ENCODE measurements around the gene SGSH.
"Not testable (repeated sequence)": the region's sequence is repeated elsewhere in the genome, so short reads cannot be mapped to it uniquely, and the experiment has no call there.

The SGSH gene

DNA sequence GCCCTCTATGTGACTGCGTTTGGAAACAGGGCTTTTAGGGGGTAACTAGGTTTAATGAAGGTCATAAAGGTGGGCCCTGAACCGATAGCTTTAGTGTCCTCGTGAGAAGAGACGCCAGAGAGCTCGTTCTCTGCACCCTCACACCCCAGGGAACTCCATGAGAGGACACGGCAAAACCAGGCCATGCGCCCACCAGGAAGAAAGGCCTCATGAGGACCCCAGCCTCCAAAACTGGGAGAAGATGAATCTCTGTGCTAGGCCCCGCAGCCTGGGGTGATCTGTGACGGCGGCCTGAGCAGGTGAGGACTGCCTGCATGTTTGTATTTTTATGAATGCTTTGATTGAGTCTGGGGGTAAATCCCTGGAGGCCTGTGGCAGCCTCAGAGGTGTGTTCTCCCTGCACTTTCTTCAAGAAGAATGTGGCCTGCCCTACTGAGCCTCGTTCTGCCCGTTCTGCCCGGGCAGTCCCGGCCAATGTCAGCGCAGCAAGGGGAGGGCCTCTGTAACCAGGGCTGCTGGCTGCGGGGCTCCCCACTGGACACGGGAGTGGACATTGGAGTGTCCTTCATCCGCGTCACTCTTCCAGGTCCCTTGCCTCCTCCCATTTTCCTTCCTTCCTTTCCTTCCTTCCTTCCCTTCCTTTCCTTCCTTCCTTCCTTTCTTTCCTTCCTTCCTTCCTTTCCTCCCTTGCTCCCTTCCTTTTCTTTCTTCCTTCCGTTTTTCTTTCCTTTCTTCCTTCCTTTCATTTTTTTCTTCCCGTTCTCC, 33.7 kb upstream of the SGSH start:
- no peak for DNase-seq (ENCODE audit: low read depth, low spot score)

DNA sequence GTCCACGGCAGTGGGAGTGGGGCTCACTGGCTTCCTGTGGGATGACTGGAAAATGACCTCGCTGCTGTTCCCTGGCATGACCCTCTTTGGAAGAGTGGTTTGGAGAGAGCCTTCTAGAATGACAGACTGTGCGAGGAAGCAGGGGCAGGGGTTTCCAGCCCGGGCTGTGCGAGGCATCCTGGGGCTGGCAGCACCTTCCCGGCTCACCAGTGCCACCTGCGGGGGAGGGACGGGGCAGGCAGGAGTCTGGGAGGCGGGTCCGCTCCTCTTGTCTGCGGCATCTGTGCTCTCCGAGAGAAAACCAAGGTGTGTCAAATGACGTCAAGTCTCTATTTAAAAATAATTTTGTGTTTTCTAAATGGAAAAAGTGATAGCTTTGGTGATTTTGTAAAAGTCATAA, 32.7 kb upstream of the SGSH start:
- DNase-seq (ENCODE audit: low read depth, low spot score), result peak; percentile 74

DNA sequence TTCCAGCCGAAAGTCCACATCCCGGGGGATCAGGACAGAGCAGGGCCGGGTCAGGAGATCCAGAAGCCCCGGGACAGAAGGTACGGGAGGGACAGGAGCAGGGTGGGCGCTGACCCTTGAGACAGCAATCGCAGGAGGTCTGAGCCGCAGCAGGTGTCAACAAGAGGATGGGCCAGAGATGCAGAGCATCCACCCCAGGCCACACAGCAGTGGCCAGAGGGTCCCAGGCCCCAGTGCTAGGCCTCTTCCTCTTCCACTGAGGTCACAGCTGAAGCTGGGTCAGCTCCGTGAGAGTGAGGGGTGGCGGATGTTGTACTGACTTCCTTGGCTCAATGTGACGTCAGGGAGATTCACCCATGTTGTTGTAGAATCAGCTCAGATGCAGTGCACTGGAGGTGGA, 31.8 kb upstream of the SGSH start:
- DNase-seq (ENCODE audit: low read depth, low spot score), result no peak

DNA sequence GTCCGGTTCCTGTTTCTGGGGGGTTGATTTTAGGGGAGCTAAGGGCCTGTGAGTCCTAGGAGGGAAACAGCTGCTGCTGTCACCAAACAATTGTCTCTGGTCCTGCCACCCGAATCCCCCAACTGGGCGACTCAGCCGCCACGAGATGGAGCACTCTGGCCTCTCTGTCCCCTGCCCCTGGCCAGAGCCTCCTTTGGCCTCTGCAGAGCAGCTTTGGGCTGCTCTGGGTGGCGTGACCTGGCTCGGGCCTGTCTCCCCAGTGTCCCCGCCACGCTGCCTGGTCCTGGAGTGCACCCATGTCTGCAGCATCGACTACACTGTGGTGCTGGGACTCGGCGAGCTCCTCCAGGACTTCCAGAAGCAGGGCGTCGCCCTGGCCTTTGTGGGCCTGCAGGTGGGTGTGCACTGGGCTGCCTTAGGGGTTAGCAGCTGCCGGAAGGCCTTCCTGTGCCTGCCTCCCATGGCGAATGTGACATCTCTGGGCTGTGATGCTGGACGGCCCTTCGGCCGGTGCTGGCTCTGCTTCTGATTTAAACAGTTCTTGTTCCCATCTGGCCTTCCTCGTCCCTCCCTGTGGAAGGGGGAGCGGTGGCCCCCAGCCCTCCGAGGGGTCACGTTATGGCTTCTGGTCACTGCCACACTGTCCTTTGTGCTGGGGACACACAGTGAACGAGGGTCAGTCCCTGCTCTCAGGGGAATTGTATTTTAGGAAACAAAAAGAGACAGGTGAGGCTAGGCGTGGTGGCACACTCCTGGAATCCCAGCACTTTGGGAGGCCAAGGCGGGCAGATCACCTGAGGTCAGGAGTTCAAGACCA, 29.0 kb upstream of the SGSH start:
- no peak for DNase-seq (ENCODE audit: low read depth, low spot score)

DNA sequence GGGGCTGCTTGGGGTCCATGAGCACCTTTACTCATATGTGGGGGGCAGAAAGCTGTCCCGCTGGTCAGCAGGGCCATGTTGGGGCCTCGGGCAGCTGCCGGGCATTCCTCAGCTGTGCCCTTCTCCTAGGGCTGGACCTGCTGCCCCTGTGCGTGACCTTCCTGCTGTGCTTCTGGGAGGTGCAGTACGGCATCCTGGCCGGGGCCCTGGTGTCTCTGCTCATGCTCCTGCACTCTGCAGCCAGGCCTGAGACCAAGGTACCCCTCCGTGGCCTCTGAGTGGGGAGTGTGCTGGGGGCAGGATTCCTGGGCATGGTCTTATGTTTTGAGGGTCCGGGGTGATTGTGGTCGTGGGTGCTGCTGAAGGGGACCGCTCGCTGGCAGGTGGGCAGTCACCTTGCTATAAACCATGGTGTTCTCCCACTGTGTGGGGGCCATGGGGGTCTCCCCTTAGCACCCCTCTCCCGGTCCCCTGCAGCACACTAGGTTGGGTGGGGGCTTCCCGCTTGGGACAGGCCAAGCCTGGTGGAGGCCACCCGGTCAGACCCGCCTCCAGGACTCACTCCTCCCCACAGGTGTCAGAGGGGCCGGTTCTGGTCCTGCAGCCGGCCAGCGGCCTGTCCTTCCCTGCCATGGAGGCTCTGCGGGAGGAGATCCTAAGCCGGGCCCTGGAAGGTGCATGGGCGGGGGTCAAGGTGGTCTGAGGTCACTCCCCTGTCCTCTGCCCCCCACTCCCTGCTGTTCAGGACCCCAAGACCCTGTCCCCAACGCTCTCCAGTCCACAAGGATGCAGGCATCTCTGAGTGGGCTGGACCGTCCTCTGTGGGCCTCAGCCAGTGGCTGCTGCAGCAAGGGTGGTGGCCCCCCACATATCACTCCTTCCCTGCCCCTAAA, 28.1 kb upstream of the SGSH start:
- no peak for DNase-seq (ENCODE audit: low read depth, low spot score)

DNA sequence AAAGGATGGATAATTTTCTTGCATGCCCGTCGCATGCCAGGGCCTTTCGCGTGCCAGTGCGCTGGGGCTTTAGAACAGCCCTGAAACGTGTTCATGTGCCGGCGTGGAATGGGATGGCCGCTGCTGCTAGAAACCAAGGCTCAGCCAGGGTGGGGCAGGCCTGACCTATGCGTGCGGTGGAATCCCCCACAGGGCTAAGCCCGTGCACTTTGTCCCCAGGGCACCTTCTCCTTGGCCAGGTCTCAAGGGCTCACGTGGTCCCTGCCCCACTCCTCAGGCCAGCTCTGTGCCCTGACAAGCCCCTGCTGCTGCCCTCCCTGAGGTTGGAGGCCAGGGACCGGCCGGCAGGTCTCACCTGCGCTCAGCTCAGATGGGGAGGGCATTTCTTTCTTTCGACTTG, 27.4 kb upstream of the SGSH start:
- DNase-seq (ENCODE audit: low read depth, low spot score), result no peak

DNA sequence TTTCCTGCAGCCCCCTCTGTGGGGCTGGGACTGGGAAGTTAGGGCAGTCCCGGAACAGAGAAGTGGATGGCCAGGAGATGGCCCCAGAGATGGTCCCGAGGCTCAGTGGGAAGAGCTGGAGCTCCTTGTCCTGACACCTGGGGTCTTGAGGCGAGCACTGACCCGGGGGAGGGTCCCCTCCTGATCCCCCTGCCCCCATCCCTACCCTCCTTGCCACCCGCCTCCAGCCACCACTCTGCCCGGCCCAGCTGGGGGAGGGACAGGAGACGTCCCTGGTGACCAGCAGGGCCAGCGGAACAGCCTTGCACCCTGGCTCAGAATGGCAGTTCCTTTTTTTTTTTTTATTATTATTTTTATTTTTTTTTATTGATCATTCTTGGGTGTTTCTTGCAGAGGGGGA, 26.6 kb upstream of the SGSH start:
- DNase-seq (ENCODE audit: low read depth, low spot score), result no peak

DNA sequence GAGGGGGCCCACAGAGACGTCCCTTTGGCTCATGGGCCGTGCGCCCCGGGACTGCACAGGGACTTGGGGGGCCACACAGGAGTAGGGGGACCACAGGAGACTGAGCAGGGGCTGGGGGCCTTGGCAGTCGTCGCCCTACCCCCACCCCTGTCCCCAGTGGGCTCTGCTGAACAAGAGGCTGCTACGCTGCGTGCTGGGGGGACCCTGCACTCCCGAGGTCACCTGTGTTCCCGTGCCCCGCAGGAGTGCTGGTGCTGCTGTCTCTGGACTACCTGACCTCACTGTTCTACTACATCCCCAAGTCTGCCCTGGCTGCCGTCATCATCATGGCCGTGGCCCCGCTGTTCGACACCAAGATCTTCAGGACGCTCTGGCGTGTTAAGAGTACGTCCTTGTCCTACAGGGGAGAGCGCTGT, 26.1 kb upstream of the SGSH start:
- no peak for DNase-seq (ENCODE audit: low read depth, low spot score)

DNA sequence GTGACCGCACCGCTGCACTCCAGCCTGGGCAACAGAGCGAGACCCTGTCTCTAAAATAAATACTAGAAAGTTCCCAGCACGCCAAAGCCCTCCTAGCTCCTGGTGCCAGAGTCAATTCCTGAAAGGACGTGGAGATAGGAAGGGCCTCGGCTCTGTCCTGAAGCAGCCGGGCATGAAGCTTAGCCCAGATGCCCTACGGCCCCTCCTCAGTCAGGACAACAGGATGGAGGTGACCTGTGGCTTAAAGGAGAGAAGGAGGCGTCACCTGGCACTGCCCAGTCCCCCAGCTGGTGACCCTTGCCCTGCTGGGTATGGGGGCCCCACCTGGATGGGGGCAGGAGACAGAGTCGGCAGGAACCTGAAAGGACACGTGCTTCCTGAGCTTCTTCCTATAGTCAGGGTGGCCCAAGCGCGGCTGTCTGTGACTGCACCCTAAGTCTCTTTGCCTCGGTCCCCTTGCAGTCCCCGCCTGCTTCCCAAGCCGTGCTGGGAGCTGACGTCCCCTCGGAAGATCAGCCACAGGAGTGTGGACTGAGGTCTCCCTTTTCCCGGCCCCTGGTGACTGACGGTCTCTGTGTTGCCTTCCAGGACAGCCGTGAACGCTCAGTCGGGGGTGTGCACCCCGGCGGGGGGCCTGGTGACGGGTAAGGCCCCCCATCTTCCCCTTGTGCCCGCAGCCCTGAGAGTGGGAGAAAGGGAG, 25.6 kb upstream of the SGSH start:
- DNase-seq (ENCODE audit: low read depth, low spot score), result no peak

DNA sequence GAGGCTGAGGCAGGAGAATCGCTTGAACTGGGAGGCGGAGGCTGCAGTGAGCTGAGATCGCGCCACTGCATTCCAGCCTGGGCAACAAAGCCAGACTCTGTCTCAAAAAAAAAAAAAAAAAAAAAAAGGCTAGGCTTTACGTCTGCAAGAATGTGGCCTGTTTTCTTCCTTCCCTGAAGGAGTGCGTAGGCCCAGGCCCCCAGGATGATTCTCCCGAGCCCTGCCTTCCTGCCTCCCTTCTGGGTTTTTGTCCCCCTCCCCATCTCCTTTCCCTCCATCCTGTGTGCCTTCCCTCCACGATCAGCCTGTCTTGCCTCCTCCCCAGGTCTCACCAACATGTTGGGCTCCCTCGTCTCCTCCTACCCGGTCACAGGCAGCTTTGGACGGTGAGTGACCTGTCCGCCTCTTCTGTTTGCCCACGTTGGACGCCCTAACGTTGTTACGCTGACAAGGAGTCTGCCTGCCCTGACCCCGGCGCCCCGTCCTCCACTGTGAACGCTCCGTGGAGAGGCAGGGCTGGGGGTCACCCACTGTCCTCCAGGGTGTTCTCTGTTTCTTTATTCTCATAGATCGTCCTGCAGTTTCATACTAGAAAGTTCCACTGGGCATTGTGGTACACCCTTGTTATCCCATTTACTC, 24.9 kb upstream of the SGSH start:
- DNase-seq (ENCODE audit: low read depth, low spot score), result no peak

DNA sequence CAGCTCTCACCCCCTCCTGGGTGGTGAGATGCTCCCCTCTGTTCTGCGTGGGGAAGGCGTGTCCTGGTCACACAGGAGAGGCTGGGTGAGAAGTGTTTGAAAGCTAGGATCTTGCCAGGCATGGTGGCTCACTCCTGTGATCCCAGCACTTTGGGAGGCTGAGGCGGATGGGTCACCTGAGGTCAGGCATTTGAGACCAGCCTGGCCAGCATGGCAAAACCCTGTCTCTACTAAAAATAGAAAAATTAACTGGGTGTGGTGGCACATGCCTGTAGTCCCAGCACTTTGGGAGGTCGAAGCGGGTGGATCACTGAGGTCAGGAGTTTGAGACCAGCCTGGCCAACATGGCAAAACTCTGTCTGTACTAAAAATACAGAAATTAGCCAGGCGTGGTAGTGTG, 24.3 kb upstream of the SGSH start:
- DNase-seq (ENCODE audit: low read depth, low spot score), result not testable (repeated sequence)

DNA sequence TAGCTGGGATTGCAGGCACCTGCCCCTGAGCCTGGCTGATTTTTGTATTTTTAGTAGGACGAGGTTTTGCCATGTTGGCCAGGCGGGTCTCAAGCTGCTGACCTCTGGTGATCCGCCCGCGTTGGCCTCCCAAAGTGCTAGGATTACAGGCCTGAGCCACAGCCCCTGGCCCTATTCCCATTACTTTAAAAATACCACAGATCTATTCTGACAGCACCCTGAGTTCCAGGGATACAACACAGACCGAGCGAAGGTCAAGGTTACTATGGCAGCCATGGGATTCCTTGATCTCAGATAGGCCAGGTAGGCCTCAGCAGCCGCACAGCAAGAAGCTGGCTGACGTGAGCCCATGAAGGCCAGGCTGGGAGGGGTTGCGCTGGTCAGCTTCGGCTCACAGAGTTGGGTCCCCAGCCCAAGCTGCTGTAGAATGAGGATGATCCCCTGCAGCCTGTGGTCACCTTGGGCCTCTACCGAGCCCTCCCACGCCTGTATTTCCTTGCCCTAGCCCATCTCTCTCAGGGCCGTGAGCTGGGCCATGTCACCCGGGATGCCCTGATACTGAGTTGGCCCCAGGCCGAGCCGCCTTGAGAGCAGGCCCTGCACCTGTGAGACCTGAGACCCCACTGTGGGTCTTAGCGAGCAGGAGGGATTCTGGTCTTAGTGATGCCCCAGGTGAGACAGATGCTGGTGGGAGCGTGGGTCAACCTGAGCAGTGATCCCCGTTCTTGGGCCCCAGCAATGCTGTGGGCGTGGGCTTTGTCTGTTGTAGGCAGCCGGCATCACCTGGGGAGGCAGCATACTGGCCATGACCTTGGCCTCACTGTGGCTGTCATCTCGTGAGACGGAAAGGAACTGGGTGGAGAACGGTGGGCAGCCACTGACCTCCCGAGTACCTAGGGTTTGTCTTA, 23.6 kb upstream of the SGSH start:
- DNase-seq (ENCODE audit: low read depth, low spot score), result no peak

DNA sequence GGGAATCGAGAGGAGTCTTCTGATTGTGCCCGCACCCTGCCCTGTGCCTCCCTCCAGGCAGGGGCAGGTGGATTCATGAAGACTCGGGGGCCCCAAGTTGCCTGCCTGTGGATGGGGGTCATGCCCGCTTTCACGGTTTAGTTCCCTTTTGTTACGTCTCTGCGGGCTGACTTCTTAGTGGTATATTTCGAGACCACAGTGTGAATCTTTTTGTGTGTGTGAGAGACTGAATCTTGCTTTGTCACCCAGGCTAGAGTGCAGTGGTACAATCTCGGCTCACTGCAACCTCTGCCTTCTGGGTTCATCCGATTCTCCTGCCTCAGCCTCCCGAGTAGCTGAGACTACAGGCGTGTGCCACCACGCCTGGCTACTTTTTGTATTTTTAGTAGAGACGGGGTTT, 22.4 kb upstream of the SGSH start:
- no peak for DNase-seq (ENCODE audit: low read depth, low spot score)

DNA sequence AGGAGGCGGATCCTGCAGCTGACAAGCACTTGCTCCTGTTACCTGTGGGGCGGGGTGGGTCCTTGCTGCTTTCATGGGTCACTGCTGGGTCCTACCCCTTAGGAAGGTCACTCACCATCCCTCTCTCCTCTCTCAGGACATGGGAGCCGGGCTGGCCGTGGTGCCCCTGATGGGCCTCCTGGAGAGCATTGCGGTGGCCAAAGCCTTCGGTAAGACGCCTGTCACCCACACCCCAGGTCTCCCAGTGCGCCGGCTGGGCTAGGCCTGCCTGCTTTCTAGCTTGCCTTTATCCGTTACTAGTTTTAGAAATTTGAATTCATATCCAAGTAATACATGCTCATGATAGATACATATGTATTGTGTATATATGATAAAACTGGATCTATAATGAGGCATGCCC, 17.3 kb upstream of the SGSH start:
- DNase-seq (ENCODE audit: low read depth, low spot score), result no peak

DNA sequence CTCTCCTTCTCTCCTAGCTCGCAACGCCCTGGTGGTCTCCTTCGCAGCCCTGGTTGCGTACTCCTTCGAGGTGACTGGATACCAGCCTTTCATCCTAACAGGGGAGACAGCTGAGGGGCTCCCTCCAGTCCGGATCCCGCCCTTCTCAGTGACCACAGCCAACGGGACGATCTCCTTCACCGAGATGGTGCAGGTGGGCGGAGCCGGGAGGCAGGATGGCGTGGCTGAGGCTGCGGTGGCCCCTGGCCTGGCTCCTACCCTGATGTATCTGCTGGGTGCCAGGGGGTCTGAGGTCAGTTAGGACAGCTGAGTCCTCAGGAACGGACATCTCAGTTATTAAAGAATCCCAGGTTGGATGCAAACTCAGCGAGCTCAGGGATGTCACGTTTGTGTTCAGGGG, 16.8 kb upstream of the SGSH start:
- no peak for DNase-seq (ENCODE audit: low read depth, low spot score)

DNA sequence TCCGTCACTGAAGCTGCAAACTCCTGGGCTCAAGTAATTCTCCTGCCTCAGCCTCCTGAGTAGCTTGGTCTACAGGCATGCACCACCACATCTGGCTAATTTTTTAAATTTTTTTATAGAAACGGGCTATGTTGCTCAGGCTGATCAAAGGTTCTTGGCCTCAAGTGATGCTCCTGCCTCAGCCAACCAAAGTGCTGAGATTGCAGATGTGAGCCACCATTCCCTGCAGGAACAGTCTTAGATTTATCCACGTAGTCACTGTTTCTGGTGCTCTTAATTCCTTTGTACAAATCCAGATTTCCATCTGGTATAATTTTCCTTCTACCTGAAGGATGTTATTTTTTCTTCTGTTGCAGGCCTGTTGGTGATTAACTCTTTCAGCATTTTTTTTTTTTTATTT, 13.1 kb upstream of the SGSH start:
- no peak for DNase-seq (ENCODE audit: low read depth, low spot score)

DNA sequence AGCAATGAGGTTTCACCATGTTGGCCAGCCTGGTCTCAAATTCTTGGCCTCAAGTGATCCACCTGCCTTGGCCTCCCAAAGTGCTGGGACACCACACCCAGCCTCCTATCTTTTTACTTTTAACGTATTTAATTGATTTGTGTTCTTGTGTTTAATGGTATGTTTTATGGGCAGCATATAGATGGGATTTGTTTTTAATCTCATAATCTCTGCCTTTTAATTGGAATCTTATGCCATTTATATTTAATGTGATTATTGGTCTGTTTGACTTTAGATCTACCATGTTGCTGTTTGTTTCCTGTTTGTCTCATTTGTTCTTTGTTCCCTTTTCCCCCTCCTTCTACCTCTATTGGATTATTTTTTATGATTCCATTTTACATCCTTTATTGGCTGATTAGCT, 12.3 kb upstream of the SGSH start:
- DNase-seq (ENCODE audit: low read depth, low spot score), result no peak

DNA sequence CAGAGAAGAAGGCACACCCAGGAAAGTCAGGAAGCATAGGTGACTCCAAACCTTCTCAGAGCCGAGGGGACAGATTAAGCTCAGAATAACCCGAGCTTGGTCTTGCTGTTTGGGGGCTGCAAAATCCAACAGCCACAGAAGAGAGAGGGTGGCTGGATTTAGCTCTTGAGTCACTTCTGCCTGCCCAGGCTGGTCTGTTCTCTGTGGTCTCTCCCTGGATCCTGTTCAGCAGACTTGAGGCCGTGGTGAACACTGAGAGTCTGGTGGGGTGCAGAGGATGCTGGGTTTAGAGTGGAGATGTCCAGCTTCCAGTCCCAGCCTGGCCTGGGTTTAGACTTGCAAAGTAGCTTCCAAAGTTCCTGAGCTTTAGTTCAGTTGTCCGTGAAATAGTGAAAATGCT, 8.9 kb upstream of the SGSH start:
- no peak for DNase-seq (ENCODE audit: low read depth, low spot score)

DNA sequence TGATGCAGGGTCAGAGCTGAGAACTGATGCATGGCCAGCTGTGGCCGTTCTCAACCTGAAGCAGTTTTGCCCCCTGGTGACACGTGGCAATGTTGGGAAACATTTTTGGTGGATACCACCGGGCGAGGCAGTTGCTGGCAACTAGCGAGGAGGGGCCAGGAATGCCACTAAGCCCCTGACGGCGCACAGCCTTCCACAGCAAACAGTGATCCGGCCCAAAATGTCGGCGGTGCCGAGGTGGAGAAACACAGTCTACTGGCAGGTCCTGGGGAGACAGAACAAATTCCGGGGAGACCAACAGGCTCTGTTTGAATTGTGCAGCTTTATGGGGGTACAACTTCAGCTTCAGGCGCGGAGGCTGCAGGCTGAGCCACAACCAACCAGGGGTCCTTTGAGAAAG, 8.3 kb upstream of the SGSH start:
- no peak for DNase-seq (ENCODE audit: low read depth, low spot score)

DNA sequence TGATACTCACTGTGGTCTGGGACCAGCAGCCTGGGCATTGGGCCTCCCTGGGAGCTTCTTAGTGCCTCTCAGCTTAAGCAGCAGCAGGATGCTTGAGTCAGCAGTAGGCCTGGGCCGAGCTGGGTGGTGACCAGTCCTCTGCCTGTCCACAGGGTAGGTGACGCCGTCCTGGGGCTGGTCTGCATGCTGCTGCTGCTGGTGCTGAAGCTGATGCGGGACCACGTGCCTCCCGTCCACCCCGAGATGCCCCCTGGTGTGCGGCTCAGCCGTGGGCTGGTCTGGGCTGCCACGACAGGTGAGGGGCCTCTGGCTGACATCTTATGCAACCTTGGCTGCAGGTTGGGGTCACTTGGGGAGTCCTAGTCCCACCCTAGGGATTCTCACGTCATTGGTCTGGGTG, 7.5 kb upstream of the SGSH start:
- no peak for DNase-seq (ENCODE audit: low read depth, low spot score)

All from activated naive CD8-positive, alpha-beta T cell treated with anti-CD3 and anti-CD28 coated beads, Interleukin-2, amount 50 U/mL, for 16 hours (primary cell).